Neural cell (in vitro differentiated cells): ENCODE data around the gene LLGL2.

ENCODE experiments used
- EP300 ChIP-seq: fragments of 450-650 bp; conservative IDR thresholded peaks from 2 replicates; pipeline ENCODE4 v1.6.1; 2014; ENCODE audit warnings: antibody characterized with exemption, mild to moderate bottlenecking, moderate library complexity; ENCODE audit not compliant: poor library complexity, severe bottlenecking
- EZH2 ChIP-seq: fragments of 200-600, 300-800 bp; shearing (Covaris generic), sonication (generic); IDR thresholded peaks from 2 replicates; pipeline ENCODE4 v1.6.1; 2014; ENCODE audit warnings: antibody characterized with exemption, low read length, borderline replicate concordance, mild to moderate bottlenecking; ENCODE audit not compliant: insufficient read depth, poor library complexity, severe bottlenecking
- REST ChIP-seq: IDR thresholded peaks from 2 replicates; pipeline ENCODE4 v1.6.1; 2012; ENCODE audit warnings: borderline replicate concordance

- TF ChIP-seq EZH2 (no peak), REST (no peak), EP300 (no peak)
These were observed 89.8 kb downstream of the LLGL2 start for GRCh38 chr17:75615301-75615700.
